ENCODE measurements around the gene CUL2.

The CUL2 gene

DNA sequence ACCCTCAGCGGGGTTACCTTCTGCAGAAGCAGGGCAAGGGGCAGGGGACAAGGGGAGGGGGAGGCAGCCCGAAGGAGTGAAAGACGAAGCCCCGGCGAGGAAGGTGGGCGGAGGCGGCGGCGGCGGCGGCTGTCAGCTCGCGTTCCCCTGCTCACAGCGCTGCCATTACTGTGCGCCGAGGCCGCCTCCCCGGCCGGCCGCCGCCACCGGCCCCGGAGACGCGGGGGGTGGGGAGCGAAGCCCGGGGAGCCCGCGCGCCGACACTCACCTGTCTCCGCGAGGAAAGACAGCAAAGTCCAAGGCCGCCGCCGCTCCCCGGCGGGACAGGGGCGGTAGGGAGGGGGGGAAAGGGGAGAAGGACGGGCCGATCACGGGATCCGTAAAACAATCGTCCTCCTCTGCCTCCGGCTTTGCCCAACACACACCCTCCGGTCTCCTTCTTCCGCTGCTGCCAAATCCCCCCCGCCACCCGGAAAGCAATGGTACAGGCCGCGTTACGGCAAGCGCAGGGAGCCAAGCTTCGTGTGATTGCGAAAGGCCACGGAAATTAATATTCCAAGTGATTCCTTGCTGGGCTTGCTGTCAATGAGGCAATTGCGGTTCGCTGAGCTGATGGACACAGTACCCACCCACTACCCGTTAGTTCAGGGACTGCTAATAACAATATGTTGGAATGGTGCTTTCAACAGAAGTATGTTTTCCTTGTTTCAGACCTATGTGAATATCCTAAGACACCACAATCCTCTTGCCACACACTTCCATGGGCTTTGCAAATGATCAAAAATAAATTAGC is at the start of gene CUL2:
CUL2 (minus strand) TSS at position 180 of the 793 bp plus-strand sequence. CDS start 19,024 bp downstream, outside the sequence.
- peak; percentile 38 to 98 (median 90) for DNase-seq

DNA sequence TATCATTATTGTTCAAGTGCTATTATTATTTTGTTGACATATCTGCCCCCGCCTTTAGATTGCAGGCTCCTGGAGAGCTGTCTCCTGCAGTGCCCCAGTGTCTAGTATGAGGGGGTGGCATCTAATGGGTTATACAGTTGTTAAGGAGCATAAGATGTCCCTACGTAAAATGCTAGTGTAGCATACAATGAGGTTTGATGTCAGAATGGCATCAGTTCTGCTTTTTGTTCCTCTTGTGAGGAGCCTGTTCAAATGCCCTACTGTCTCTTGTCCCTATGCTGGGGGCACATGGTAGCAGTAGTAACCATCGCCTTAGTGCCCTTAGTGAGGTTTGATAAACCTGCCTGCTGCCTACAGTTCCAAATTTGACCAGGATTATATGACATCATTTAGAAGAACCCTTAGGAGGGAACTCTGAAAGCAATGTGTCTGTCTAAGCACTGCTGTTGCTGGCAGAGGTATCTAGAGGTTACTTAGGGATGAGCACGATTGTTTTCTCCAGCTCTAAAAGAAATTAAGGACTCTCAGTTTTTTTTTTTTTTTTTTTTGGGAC is 46.2 kb upstream of the CUL2 start:
- DNase-seq: no peak

DNA sequence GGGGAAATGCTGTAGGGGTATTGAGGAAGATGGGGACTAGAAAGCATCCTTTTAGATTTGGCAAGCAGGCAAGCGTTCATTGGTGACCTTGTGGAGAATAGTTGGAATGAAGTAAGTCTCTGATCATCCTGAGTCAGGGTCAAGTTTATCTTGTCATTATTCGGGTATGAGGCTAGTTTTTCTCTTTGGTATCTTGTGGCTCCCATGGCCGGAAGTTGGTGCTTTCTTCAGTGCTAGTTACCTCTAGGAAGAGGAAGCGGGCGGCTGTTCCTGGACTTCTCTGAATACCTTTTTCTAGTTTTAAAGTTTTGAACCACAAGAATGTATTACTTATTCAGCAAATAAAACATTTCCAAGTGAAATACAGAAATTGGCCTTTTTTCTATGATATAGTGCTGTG is 45.7 kb upstream of the CUL2 start:
- DNase-seq: no peak

DNA sequence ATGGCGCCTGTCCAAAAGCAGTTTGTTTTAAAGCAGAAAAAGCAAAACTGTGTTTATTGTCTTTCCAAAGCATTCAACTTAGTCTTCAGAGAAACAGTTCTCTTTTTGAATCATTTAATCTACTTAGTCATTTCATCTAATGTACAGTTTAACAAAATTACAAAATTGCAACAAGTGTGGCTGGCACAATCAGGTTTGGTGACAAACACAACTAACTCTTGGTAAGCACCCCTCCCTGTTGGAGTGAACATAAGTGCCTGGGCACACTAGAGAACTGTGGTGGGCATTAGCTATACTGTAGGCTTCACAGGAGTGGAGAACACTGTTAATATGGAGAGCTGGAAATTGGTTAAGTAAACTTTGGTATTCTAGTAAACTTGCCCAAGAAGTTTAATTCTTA is 43.4 kb upstream of the CUL2 start:
- no peak for DNase-seq

DNA sequence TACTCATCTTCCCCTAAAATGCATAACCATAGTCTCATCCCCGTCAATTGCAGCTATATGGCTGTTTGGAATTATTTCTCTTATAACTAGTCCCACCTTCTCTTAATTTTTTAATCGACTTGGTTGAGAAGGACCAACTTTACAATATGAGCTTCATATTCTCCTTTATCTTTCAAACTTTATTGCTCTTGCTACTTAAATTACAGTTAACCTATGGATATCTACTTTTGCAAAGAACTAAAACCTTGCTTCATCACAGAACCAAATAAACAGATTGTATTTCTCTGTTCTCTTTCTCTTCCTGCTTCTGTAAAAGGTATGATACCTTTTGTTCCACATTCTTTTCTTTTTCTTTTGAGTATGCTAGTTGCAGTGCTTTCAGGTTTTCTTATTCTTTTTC is 42.6 kb upstream of the CUL2 start:
- no peak for DNase-seq

DNA sequence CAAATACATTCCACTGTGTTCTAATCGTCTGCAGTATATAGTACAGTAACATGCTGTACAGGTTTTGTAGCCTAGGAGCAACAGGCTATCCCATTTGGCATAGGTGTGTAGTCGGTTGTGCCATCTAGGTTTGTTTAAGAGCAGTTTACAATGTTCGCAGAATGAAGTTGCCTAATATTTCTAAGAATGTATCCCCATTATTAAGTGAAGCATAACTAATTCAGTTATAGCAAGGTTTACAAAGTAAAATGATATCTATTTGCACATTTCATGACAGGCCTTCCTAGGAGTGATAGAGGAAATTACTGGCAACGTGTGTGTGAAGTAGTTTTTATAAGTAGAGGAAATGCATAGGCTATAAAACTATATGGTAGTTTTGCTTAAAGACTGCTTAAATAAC is 40.5 kb upstream of the CUL2 start:
- no peak for DNase-seq

DNA sequence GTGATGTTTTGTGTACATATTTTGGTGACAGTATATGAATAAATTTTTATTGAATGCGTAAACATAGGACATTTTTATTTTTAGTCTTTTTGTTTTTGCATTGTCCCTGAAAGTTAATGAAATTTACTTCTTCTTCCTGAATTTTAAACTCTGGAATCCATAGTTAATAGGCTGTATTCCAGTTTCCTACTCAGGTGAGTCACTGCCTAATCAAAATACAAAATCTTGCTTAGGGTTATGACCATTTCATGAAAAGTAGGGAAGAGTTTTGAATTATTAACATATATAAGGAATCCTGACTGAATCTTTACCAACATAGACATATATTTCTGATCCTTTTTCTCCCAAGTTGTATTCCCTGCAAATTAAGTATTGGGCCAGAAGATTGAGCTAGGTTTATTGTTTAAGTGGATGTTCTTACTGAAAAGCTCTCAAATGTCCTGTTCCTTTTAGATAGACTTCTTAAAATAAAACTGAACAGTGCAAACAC is 39.1 kb upstream of the CUL2 start:
- DNase-seq: no peak

DNA sequence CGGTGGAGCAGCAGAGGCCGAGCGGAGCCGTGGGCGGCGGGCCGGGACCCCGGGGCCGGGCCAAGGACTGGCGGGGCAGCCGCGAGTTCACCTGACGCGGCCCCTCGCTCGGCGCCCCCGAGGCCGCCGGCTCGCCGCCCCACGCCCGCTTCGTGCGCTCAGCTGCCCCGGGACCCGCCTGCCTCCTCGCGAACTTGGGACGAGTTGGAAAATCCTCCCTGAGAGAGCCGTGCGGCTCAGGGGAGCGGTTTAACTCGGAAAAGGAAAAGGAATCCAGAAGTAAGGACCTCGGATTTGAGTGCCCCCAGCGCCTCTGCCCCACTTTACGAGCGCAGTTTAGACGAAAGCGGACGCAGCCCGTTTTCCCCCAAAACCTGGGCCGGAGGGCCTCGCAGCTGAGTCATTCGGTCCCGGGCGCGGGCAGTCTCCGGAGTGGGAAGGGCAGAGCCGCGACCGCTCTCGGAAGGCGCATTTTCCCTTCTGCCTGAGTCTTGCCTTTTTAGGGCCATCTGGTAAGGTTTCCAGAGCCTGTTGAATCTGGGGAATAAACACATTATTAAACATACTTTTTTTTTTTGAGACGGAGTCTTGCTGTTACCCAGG is 37.2 kb upstream of the CUL2 start:
- DNase-seq: peak in 26 of 56 donors; percentile 4 to 76 (median 48)

DNA sequence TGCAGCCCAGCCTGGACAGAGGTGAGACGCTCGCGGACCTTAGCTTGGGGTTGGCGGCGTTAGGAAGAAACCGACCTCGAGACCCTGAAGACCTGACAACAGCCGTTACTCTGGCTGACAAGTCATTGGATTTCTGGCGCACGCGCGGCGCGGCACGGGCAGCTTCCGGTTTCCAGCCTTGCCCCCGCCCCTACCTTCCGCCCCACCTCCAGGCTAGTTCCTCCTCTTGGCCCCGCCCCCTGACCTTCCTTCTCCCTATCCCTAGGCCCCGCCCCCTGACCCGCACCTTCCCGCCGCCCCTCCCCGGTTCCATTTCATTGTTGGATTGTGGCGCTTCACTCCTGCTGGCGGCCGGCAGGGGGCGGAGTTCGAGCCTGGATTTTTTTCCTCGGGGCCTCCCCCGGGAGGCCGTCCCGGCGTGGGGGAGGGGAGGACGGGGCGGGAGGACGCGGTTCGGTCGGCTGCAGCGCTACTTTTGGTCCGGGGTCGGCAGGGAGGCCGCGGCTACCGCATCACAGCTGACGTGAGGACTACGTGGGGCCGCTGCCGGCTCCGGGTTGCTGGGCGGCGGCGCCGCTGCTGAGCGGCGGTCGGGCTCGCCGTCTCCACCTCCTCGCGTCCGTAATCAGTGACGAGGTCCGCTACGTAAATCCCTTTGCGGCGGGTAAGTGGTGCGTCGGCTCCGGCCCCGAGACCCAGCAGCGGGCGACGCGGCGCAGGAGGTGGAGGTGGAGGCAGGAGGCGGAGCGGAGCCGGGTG is 36.6 kb upstream of the CUL2 start, which contains the start of gene CREM:
CREM (plus strand) TSS at position 317 of the 759 bp plus-strand sequence. CDS start 10,990 bp downstream, outside the sequence.
- peak; percentile 32 to 98 (median 94) for DNase-seq

DNA sequence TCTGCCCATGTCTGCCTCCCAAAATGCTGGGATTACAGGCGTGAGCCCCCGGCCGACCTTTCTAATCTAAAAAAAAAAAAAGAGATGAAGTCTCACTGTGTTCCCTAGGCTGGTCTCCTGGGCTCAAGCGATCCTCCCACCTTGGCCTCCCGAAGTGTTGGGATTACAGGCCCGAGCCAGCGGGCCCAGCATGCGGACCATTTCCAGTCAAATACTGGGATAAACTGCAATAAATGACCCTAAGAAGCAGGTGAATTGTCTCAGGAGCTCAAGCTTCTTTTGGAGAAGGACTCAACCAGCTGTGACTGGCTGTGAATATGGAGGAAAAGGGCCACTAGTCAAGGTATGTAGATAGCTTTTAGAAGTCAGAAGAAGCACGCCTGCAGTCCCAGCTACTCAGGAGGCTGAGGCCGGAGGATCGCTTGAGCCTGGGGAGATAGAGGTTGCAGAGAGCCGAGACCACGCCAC is 36.0 kb upstream of the CUL2 start:
- DNase-seq: no peak

DNA sequence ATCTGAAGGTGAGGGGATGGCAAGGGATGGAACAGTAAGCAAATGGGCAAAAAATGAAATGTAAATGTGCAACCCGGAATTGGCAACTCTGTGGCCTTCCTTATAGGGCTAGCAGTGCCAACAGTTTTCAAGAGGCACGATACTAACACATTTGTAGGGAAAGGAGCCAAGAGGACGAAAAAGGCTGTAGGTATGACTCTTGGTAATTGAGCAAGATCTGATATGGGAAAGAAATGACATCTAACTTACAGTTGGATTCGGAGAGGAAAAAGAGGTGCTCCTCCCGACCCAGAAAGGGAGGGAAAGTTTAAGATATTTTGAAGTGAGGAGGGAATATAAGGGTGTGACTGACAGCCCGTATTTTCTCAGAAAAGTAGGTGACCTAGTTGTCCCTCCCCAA is 34.4 kb upstream of the CUL2 start:
- DNase-seq: no peak

DNA sequence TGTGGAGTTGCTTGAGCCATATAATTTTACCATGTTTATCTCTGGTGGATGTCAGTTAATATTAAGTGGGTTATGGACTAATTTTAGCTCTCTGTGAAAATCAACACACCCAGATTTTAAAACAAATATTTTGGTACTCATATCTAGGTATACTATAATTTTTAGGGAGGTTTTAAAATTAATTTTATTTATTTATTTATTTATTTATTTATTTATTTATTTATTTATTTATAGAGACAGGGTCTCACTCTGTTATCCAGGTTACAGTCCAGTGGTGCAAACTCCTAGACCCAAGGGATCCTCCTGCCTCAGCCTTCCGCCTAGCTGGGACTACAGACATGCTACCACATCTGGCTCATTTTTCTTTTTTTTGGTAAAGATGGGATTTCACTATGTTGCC is 29.2 kb upstream of the CUL2 start:
- DNase-seq: no peak

DNA sequence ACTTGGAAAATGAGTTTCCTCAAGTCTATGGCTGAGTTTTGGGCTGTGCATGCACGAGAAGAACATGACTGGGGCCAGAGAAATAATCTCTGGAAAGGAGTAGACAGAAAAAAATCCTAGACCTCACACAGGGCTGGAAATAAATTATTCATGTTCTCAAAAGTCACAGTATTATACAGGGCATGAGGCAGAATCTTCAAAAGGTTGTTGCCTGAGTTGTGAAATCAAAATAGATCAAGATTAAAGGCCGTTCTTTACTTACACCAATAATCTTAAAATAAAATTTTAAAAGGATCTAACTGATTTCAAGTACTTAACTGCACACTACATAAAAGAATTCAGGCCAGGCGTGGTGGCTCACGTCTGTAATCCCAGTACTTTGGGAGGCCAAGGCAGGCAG is 22.4 kb upstream of the CUL2 start:
- no peak for DNase-seq

DNA sequence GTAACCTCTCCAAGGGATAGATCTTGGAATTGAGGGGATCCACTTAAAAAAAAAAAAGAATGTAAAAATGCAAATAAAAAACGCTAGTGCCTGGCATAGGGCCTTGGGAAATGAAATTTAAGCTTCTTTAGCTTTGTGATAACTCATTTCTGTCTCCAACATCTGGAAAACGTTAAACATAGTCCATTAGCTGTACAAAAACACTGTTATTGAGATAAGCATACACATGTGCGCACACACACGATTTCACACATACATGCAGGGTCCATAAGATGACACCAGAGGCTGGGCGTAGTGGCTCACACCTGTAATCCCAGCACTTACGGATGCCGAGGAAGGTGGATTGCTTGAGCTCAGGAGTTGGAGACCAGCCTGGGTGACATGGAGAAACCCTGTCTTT is 13.7 kb upstream of the CUL2 start:
- DNase-seq: no peak

DNA sequence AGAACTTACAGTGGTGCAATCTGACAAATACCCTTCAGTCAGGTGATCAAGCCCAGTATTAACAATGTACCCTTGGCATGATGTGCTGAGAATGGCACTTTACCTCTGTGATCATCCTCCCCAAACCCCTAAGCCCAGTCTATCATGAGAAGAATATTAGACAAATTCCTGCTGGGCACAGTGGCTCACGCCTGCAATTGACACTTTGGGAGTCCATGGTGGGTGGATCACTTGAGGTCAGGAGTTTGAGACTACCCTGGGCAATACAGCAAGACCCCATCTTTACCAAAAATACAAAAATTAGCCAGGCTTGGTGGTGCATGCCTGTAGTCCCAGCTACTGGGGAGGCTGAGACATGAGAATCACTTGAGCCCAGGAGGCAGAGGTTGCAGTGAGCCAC is 7.4 kb upstream of the CUL2 start:
- no peak for DNase-seq

DNA sequence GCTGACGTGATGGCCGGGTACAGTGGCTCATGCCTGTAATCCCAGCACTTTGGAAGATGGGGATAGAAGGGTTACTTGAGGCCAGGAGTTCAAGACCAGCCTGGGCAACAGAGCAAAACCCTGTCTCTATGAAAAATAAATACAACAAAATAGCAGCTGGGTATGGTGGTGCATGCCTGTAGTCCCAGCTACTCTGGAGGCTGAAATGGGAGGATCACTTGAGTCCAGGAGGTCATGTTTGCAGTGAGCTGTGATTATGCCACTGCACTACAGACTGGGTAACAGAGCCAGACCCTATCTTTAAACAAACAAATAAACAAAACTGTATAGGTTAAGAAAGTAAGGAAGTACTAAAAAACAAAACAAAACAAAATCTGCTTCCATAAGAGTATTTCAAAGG is 6.2 kb upstream of the CUL2 start:
- DNase-seq: no peak

DNA sequence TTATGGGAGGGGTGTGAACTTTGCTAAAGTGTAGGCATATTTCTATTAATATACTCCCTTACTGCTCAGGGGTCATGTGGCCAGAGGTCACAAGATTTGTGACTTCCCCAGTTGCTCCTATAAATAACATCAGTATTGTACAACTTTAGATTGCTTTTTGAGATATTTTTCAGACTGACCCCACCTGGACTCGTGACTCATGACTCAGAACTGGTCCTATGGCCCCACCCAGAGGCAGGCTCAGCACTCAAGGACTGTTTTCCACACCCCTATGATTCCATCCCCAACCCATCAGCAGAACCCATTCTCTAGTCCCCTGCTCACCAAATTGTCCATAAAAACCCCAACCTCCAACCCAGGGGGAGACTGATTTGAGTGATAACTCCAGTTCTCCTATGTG is 2.7 kb upstream of the CUL2 start:
- DNase-seq: no peak

DNA sequence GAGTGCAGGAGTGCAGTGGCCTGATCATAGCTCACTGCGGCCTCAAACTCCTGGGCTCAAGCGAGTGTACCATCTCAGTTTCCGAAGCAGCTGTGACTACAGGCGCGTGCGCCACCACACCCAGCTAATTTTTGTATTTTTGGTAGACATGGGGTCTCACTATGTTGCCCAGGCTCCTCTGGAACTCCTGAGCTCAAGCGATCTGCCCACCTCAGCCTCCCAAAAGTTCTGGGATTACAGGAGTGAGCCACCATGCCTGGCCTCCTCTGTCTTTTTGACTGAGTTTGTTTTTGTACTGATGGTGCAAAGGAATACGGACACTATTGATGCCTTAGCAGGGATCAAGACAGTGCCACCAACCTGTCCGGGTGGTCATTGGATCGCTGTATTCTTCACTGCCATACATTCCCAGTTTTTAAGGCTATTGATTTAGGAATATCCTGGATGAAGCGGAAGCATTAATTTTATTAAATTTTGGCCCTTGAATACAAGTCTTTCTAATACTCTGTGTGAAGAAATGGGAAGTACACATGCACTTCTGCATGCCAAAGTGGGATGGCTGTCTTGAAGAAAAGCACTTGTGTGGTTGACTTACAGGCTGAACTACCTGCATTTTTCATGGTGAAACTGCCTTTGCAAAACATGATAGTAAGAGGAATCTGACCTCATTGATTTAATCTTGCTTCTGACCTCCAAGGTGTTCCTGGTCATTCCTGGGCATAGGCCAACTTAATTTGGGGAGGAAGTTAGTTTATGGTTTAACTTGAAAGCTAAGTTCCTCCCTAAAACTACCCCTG is 2.1 kb upstream of the CUL2 start:
- DNase-seq: no peak

DNA sequence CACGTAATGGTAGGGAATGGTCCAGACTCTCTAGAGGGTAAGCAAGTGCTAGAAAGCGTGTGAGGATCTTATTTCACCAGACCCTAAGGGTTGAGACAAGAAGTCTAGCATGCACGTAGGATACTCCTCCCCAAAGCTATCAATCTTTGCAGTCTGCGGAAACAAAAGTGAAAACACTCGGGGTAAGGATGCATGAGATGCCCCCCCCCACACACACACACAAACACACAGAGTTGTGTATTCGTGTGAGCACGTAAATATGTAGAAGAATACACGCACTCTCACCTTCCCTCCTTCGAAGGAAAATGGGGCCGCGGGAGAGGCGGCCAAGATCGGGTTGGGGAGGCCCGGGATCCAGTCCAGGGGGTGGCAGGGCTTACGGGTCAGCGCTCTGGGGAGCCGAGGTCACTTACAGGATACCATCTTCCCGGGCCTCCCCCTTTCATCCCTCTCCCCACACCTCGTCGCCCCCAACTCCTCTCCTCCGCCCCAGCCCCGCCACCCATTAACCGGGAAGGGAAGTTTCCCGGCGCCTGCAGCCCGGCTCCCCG is 455 bp downstream of the CUL2 start:
- peak in 9 of 56 donors; percentile 24 to 60 (median 30) for DNase-seq

DNA sequence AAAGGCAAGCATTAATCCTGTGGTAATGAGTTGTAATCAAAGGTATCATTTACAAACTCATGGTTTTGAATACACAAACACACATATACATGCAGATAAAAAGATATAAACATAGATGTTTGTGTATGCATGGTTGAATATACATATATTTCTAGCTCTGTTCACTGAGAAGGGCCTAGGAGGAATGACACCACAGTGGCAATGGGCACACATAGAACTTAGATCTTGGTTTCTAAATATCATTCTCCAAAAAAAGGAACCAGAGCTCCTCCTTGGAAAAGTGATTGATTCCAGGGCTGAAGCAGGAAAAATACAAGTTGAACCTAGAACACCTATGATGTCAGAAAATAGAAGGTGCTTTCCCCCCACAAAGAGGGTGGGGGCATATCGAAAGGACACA is 6.9 kb downstream of the CUL2 start:
- DNase-seq: no peak

All from amygdala (tissue), 56 donors.